ENCODE results near the gene ZDHHC8.

The ZDHHC8 gene

DNA sequence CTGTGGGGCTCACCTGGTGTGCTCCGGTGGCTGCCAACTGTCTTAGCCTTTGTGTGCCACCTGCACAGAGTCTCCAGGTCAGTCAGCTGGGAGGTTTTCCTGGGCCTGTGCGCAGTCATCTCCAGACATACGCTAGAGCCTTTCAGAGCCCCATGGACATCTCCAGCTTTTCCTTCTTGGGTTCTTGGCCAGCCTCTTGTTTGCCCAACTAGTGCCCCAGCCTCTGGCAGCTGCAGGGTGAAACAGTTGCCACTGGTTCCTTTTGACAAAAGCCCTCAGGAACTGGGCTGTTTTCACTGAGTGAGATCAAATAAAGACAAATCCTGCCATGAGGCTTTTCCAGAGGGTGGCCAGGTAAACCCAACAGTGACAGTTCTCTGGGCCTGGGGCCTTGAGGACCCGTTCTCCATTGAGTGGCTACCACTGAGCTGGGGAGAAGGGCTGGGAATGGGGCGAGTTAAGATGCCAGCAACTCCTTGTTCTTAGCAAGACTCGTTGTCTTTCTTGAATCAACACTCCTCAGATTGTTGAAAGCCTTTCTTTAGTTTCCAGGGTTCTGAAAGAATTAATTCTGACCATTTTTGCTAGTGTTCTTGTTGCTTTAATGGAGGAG, 32.4 kb upstream of the ZDHHC8 start:
- H3K4me3 ChIP-seq (ENCODE audit: low read depth, low read length), result no peak overlapping the region
- H3K36me3 ChIP-seq (ENCODE audit: control insufficient read depth, insufficient read depth, low read length), result peaks cover 94% of the 10 kb centered on the region
- peaks cover 5% of the 10 kb centered on the region; the same call in 1 of the 2 replicates for H3K4me1 ChIP-seq (ENCODE audit: control insufficient read depth, insufficient read depth, low read length)
- no peaks in the 10 kb centered on the region for H3K27me3 ChIP-seq (ENCODE audit: control insufficient read depth, insufficient read depth, low read length)
- no peaks in the 10 kb centered on the region for H3K9me3 ChIP-seq (ENCODE audit: control insufficient read depth, insufficient read depth, low read depth, low read length)
- no peak overlapping the region for H3K27ac ChIP-seq (ENCODE audit: low read depth, low read length)
- no peak overlapping the region for H3K9ac ChIP-seq (ENCODE audit: low read length)

DNA sequence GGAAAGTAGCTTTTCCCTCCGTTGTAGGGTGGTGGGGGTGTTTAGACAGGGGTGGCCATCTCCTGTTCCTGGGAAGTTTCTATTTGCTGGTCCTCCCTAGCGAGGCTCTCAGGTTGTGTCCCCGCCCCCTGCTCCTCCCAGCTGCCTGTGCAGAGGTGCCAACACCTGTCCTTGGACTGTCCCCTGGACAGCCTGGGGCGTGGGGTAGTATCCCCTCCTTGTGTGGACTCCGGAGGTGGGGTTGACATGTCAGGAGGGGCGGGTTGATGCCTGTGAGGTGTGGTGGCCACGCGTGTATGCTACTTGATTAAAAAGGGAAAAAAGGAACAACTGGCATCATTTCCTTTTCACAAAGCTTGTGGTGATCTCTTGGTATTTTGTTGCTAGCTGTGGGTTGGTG, 30.0 kb upstream of the ZDHHC8 start:
- H3K4me1 ChIP-seq (ENCODE audit: control insufficient read depth, insufficient read depth, low read length), result peaks cover 5% of the 10 kb centered on the region; the same call in 1 of the 2 replicates
- H3K9me3 ChIP-seq (ENCODE audit: control insufficient read depth, insufficient read depth, low read depth, low read length), result no peaks in the 10 kb centered on the region
- no peak overlapping the region for H3K27ac ChIP-seq (ENCODE audit: low read depth, low read length)
- H3K9ac ChIP-seq (ENCODE audit: low read length), result no peak overlapping the region
- no peak overlapping the region for H3K4me3 ChIP-seq (ENCODE audit: low read depth, low read length)
- H3K36me3 ChIP-seq (ENCODE audit: control insufficient read depth, insufficient read depth, low read length), result peaks cover 94% of the 10 kb centered on the region
- no peaks in the 10 kb centered on the region for H3K27me3 ChIP-seq (ENCODE audit: control insufficient read depth, insufficient read depth, low read length)

DNA sequence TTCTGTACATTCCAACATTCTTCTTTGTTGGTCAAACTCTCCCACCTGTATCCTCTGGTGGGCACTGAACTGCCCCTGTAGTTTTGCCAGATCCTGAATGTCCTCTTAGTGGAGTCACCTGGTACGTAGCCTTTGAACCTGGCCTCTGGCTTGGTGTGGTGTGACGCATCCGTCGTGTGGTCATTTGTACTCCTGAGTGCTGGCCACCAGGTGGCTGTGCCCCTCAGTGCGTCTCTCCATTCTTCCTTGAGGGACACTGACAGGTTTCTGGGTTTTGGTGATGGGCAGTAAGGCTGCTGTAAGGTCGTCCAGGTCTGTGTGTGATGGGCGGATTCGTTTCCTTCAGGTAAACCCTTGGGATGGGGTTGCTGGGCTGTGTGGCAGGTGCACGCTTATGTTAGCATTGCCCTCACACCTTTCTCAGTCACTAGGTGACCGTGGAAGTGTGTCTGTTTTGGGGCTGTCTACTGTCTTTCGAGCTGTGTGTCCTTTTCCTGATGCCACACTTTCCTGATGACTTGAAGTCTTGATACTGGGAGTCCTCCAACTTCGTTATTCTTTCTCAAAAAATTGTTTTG, 29.3 kb upstream of the ZDHHC8 start:
- H3K9me3 ChIP-seq (ENCODE audit: control insufficient read depth, insufficient read depth, low read depth, low read length), result no peaks in the 10 kb centered on the region
- peaks cover 94% of the 10 kb centered on the region for H3K36me3 ChIP-seq (ENCODE audit: control insufficient read depth, insufficient read depth, low read length)
- H3K4me1 ChIP-seq (ENCODE audit: control insufficient read depth, insufficient read depth, low read length), result peaks cover 5% of the 10 kb centered on the region; the same call in 1 of the 2 replicates
- no peak overlapping the region for H3K4me3 ChIP-seq (ENCODE audit: low read depth, low read length)
- H3K27ac ChIP-seq (ENCODE audit: low read depth, low read length), result no peak overlapping the region
- no peaks in the 10 kb centered on the region for H3K27me3 ChIP-seq (ENCODE audit: control insufficient read depth, insufficient read depth, low read length)
- H3K9ac ChIP-seq (ENCODE audit: low read length), result no peak overlapping the region

DNA sequence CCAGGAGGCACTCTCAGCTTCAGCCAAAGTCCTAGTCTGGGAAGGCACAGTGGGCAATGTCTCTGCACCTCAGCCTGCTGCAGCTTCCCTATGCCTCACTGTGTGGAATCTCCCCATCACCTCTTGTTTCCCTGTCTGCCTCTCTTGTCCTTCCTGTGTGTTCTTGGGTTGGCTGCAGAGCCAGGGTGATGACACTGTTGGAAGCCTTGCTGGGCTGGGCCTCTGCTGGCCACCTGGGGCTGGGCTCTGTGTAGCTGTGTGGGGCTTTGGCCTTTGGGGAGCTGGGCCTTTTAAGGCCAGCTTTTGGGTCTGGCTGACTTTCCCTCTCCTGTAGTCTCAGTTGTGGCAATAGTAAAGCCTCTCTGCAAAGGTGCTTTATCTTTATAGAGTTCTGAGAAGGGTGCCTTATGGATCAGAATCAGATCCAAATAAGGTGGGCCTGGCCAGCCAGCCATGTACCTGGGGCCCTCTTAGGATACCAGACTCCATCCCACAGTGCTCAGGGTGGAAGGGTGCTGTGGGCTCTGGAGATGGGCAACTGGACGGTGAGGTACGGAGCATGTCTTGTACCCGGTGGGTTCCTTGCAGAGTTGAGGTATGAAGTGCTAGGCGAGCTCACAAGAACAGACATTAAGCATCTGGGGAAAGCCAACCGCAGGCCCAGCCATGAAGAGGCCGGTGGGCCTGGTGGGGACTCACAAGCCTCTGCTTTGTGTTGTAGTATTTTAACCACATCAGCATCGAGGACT, 26.0 kb upstream of the ZDHHC8 start:
- Histone ChIP-seq H3K9ac (ENCODE audit: low read length) (no peak overlapping the region), H3K27ac (ENCODE audit: low read depth, low read length) (no peak overlapping the region), H3K36me3 (ENCODE audit: control insufficient read depth, insufficient read depth, low read length) (peaks cover 96% of the 10 kb centered on the region)

DNA sequence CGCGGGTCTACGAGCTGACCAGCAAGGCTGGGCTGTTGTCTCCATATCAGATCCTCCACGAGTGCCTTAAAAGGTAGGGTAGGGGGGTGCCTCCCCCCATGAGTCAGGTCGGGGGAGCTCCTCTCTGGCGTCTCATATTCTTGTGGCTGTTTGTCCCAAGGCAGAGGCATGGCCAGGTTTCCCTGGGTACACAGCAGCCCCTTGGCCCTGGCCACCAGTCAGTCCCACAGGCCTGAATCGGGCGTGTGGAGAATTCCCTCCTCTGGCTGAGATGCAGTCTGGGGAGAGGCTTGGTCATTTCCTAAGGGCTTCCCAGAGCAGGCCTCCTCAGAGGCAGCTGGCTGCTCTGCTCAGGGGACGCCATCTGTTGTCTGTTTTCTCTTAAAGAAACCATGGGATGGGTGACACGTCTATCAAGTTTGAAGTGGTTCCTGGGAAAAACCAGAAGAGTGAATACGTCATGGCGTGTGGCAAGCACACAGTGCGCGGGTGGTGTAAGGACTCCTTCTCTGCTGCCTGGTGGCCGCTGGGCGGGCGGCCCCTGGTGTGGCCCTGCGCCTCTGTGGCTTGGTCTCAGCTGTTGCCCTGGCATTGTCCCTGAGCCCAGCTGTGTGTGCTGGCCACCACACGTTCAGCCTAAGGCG, 25.3 kb upstream of the ZDHHC8 start:
- peaks cover 97% of the 10 kb centered on the region for H3K36me3 ChIP-seq (ENCODE audit: control insufficient read depth, insufficient read depth, low read length)
- no peak overlapping the region for H3K4me3 ChIP-seq (ENCODE audit: low read depth, low read length)
- H3K9ac ChIP-seq (ENCODE audit: low read length), result no peak overlapping the region
- H3K4me1 ChIP-seq (ENCODE audit: control insufficient read depth, insufficient read depth, low read length), result no peaks in the 10 kb centered on the region
- H3K27ac ChIP-seq (ENCODE audit: low read depth, low read length), result no peak overlapping the region
- H3K9me3 ChIP-seq (ENCODE audit: control insufficient read depth, insufficient read depth, low read depth, low read length), result no peaks in the 10 kb centered on the region
- no peaks in the 10 kb centered on the region for H3K27me3 ChIP-seq (ENCODE audit: control insufficient read depth, insufficient read depth, low read length)

More for the DNA sequence above, 26.0 kb upstream of the ZDHHC8 start:
- H3K4me1 ChIP-seq (ENCODE audit: control insufficient read depth, insufficient read depth, low read length), result 0 out of 2 replicates have a peak, but pooled peaks cover under 1% of the 10 kb centered on the region
- no peak overlapping the region for H3K4me3 ChIP-seq (ENCODE audit: low read depth, low read length)
- no peaks in the 10 kb centered on the region for H3K27me3 ChIP-seq (ENCODE audit: control insufficient read depth, insufficient read depth, low read length)
- H3K9me3 ChIP-seq (ENCODE audit: control insufficient read depth, insufficient read depth, low read depth, low read length), result no peaks in the 10 kb centered on the region

DNA sequence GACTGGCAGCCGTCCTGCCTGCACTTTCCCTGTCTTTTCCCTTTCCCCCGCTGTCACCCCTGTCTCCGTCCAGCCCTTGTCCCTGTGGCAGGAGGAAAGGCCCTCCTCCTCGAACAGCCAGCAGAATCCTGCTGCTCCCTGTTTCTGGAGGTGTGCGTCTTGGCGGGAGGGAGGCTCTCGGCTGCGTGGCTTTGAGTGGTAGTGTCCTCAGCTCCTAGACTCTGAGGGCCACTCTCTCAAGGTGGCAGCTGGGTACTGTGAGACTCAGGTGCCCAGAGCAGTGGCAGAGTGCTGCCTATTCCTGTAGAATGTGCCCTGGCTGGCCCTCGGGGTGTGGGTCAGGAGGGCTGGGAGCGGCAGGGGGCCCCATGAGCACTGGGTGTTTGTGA, 24.8 kb upstream of the ZDHHC8 start:
- Histone ChIP-seq H3K9ac (ENCODE audit: low read length) (no peak overlapping the region), H3K27me3 (ENCODE audit: control insufficient read depth, insufficient read depth, low read length) (no peaks in the 10 kb centered on the region), H3K36me3 (ENCODE audit: control insufficient read depth, insufficient read depth, low read length) (peaks cover 97% of the 10 kb centered on the region), H3K27ac (ENCODE audit: low read depth, low read length) (no peak overlapping the region), H3K4me1 (ENCODE audit: control insufficient read depth, insufficient read depth, low read length) (no peaks in the 10 kb centered on the region), H3K9me3 (ENCODE audit: control insufficient read depth, insufficient read depth, low read depth, low read length) (no peaks in the 10 kb centered on the region), H3K4me3 (ENCODE audit: low read depth, low read length) (no peak overlapping the region)

DNA sequence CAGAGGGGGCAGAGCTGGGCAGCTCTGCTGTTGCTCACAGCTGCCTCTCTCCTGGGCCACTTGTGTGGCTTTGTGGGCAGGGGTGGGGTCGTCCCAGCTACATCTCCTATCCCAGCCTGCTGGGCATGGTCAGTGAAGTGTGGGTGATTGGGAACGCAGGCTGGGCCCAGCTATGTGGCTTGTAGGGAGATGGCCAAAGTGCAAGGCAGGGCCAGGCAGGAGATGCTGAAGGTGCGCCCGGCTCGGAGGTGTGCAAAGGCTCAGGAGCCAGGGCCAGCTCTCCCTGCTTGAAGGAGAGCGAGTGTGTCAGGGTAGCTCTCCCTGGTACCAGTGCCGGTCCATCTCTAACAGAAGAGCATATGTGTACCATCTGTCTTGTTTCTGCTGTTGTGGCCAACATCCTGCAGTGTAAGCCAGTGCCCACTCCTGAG, 24.1 kb upstream of the ZDHHC8 start:
- Histone ChIP-seq H3K4me1 (ENCODE audit: control insufficient read depth, insufficient read depth, low read length) (no peaks in the 10 kb centered on the region), H3K4me3 (ENCODE audit: low read depth, low read length) (no peak overlapping the region), H3K27me3 (ENCODE audit: control insufficient read depth, insufficient read depth, low read length) (no peaks in the 10 kb centered on the region), H3K36me3 (ENCODE audit: control insufficient read depth, insufficient read depth, low read length) (peaks cover 97% of the 10 kb centered on the region), H3K9me3 (ENCODE audit: control insufficient read depth, insufficient read depth, low read depth, low read length) (no peaks in the 10 kb centered on the region), H3K27ac (ENCODE audit: low read depth, low read length) (no peak overlapping the region), H3K9ac (ENCODE audit: low read length) (no peak overlapping the region)

DNA sequence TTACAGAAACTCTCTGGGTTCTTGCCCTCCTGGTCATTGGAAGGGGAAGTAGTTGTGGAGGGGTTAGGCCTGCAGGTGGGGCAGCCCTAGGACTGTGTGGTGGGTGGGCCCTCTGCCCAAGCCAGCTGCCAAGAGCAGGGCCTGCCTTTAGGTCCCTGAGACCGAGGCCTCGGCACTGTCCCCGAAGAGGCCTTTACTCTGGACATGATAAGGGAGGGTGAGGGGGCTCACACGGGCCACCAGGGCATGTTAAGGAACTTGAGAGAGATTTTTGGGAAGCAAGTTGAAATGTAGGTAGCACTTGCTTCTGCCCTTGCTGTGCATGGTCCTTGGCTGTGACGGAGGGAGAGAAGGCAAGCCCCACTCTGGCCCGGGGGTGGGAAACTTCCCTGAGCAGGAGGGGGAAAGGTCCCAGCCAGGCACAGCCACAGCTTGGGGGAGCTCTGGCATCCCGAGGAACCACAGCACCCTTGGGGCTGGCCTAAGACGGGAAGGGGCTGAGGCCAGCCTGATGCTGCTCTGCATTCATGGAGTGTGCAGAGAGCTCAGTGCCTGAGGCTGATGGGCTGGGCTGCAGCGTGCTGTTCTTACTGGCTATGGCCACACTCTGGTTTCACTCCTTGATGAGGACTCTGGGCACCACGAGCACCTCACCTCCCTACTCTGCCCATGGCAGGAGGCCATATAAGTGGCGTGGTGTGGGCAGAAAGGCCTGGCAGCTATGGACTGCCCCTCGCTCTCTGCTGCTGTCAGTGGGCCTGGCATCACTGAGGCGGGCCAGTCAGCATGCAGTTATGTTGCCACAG, 23.4 kb upstream of the ZDHHC8 start:
- H3K27ac ChIP-seq (ENCODE audit: low read depth, low read length), result no peak overlapping the region
- H3K36me3 ChIP-seq (ENCODE audit: control insufficient read depth, insufficient read depth, low read length), result peaks cover 97% of the 10 kb centered on the region
- no peak overlapping the region for H3K9ac ChIP-seq (ENCODE audit: low read length)
- no peaks in the 10 kb centered on the region for H3K9me3 ChIP-seq (ENCODE audit: control insufficient read depth, insufficient read depth, low read depth, low read length)
- H3K27me3 ChIP-seq (ENCODE audit: control insufficient read depth, insufficient read depth, low read length), result no peaks in the 10 kb centered on the region
- no peaks in the 10 kb centered on the region for H3K4me1 ChIP-seq (ENCODE audit: control insufficient read depth, insufficient read depth, low read length)
- H3K4me3 ChIP-seq (ENCODE audit: low read depth, low read length), result no peak overlapping the region

DNA sequence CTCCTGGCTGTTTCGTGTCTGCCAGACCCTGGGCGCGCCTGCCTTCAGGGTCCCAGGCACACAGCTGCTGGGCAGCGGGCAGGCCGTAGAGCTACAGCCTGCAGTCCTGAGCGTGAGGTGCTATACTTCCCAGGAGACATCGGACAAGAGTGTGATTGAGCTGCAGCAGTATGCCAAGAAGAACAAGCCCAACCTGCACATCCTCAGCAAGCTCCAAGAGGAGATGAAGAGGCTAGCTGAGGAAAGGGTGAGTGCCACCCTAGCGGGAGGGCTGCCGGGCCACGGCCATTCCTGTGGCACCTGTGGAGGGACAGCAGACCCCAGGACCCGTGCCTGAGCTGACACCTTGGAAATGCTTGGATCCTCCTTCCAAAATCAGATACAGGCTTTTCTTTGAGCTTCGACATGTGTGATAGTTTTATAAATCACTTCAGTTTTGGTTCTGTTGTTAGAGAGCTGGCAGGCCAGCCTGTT, 22.8 kb upstream of the ZDHHC8 start:
- H3K9me3 ChIP-seq (ENCODE audit: control insufficient read depth, insufficient read depth, low read depth, low read length), result no peaks in the 10 kb centered on the region
- no peak overlapping the region for H3K4me3 ChIP-seq (ENCODE audit: low read depth, low read length)
- H3K27me3 ChIP-seq (ENCODE audit: control insufficient read depth, insufficient read depth, low read length), result no peaks in the 10 kb centered on the region
- no peaks in the 10 kb centered on the region for H3K4me1 ChIP-seq (ENCODE audit: control insufficient read depth, insufficient read depth, low read length)
- H3K27ac ChIP-seq (ENCODE audit: low read depth, low read length), result no peak overlapping the region
- no peak overlapping the region for H3K9ac ChIP-seq (ENCODE audit: low read length)
- peaks cover 96% of the 10 kb centered on the region for H3K36me3 ChIP-seq (ENCODE audit: control insufficient read depth, insufficient read depth, low read length)

DNA sequence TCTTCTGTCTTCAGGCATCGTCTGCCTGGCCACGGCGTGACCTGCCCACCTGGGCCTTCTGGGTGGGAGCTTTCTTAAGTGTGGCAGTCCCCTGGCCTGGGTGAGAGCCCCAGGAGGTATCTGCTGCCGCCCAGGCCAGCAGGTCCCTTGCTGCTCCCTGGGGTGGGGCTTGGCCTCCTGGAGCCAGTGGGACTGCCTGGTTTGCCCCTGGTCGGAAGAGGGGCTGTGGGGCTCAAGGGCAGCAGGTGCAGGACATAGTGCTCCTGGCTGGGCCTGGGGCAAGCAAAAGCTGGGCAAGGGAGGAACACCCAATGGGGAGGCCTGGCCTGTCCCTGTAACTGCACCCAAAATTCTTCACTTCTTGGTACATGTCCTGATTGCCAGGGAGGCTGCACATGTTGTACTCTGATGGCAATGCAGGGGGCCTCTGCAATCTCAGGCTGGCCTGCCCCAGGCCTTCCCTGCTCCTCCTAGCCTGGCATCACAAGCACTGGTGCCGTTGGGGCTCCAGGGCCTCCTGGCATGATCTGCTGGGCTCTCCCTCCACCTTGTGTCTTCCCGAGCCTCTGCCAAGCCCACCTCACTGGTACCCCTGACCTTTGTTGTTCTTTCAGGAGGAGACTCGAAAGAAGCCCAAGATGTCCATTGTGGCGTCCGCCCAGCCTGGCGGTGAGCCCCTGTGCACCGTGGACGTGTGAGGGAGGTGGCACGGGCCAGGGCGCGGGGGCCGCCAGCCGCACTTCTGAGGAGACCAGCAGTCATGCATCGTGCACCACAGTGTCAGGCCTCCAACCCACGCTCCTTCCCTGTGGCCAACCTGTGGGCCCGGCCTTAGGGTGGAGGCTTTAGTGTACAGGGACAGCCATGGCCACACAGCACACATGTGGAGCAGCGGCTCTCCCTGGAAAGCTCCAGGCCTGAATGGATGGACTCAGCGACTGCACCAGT, 21.9 kb upstream of the ZDHHC8 start:
- H3K4me3 ChIP-seq (ENCODE audit: low read depth, low read length), result no peak overlapping the region
- H3K4me1 ChIP-seq (ENCODE audit: control insufficient read depth, insufficient read depth, low read length), result no peaks in the 10 kb centered on the region
- no peak overlapping the region for H3K27ac ChIP-seq (ENCODE audit: low read depth, low read length)
- H3K36me3 ChIP-seq (ENCODE audit: control insufficient read depth, insufficient read depth, low read length), result peaks cover 97% of the 10 kb centered on the region
- no peaks in the 10 kb centered on the region for H3K27me3 ChIP-seq (ENCODE audit: control insufficient read depth, insufficient read depth, low read length)
- H3K9ac ChIP-seq (ENCODE audit: low read length), result no peak overlapping the region
- no peaks in the 10 kb centered on the region for H3K9me3 ChIP-seq (ENCODE audit: control insufficient read depth, insufficient read depth, low read depth, low read length)
